ENCODE data around the gene GGT1. TPM values are rescaled to one million over a fixed set of nuclear protein-coding genes. Genes with fewer than 3 reads are reported as not detected.
"Not testable (repeated sequence)": the region's sequence is repeated elsewhere in the genome, so short reads cannot be mapped to it uniquely, and the experiment has no call there.

The GGT1 gene
- polyA plus RNA-seq (2014; cell fraction: cytosol; rRNA removed) = 22.2 and 30.3 TPM in 2 replicates
- polyA plus RNA-seq (2014; cell fraction: nucleus; rRNA removed) = 63.3 and 66.5 TPM in 2 replicates

DNA sequence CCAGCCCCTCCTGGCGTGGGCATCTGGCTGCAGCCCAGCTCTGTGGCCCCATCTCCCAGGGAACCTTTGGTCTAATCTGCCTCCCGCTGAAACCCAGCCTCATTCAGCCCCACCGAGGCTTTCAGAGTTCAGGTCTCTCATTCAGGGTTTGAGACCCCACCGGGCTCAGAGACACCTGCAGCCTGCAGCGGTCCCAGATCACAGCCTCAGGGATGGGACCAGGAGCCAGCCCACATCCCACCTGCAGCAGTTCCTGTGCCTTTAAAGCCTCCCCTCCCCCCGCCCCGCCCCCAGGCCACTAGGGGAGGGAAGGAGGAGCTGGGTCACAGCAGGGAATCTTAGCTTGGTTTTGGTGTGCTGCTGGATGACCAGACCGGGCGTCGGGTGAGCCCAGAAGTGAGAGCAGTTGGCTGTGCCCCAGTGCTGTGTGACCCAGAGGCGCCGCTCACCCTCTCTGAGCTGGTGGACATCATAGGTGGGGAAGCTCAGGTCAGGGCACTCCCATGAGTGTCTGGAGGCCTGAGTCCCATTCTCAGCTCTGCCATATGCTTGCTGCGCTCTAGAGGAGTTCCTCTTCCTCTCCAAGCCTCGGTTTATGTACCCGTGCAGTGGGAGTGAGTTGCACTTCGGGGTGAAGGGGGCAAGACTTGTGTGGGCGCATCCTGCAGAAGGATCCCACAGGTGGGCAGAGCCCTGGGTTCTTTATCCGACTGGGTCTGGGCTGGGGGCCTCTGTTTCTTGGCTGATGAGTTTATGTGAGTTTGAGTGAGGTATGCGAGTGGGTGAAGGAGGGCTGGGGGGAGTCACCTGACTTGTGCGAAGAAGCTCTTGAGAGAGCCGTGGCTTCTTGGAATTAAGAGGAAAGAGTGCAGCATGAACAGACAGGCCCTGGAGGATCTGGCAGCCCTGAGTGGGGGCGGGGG, at the start of gene GGT1:
Gene GGT1 (plus strand): TSS at position 347 of the 923 bp plus-strand sequence. CDS start 7,889 bp downstream, outside the sequence.
- not testable (repeated sequence) for DNase-seq (ENCODE audit: low spot score)

DNA sequence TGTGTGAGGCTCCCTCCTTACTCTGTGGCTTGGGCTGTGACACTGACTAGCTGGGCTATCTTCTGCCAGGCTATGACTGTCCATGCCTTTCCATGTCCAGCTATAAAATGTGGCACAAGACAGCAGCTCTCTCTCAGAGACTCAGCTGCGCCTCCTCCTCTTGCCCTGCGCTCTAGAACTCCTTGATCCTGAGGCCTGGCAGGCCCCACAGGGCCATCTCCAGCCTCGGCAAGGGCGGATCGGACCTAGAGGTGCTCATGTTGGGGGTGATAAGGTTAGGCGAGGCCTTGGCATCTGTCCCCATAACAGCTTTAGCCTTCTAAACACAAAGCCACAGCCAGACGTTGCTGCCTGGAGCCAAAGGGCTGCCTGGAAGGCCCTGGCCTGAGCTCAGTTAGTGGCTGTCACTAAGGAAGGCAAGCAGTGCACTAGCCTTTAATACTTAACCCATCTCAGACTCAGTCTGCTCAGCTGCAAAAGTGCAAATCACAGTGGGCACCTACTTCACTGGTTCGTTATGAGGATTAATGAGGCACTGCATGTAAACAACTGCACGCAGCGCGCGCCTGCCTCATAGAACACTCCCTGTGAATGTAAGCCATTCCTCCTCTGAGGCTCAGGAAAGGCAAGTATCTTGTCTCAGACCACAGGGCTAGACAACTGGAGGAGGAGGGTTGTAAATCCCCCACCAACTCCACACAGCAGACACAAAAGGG, 49.2 kb upstream of the GGT1 start:
- no peak for DNase-seq (ENCODE audit: low spot score)

DNA sequence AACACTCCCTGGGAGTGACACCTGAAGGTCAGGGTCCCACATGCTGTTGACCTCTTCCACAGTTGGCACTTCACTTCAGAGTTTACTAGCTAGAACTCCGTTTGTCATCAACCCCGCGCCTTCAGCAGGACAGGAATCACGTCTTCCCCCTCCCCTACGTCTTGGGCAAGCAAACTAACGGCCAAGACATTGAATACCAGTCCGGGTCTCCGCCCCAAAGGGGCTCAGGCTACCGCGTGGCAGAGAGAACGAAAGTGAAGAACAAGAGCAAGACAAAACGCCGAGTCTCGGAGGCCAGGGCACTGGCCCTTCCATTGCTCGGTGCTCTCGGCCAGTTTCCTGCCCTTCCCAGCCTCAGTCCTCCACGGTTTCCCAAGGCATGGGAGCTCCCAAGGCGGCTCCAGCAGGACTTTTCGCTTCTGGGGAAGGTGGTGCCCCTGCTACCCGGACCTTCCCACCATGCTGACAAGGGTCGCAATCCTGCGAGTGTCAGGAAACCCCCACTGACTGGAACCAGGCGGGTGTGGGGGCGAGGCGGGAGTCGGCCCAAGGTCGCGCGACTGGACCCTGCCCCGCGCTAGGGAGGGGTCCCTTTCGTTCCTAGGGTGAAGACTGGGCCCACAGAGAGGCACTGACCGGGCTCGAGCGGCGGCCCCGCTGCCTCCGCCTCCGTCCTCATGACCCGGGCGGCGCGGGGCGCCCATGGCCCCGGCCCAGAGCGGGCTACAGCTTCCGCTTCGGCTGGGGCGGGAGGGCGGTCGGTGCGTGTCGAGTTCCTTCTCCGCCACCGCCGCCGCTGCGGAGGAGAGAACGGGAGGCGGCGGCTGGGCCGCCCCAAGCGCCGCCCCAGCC, 48.5 kb upstream of the GGT1 start, which contains the start of gene GUCD1:
Gene GUCD1 (minus strand): TSS at position 826 of the 852 bp plus-strand sequence. CDS start 147 bp downstream, at position 679.
- peak; percentile 24 for DNase-seq (ENCODE audit: low spot score)

DNA sequence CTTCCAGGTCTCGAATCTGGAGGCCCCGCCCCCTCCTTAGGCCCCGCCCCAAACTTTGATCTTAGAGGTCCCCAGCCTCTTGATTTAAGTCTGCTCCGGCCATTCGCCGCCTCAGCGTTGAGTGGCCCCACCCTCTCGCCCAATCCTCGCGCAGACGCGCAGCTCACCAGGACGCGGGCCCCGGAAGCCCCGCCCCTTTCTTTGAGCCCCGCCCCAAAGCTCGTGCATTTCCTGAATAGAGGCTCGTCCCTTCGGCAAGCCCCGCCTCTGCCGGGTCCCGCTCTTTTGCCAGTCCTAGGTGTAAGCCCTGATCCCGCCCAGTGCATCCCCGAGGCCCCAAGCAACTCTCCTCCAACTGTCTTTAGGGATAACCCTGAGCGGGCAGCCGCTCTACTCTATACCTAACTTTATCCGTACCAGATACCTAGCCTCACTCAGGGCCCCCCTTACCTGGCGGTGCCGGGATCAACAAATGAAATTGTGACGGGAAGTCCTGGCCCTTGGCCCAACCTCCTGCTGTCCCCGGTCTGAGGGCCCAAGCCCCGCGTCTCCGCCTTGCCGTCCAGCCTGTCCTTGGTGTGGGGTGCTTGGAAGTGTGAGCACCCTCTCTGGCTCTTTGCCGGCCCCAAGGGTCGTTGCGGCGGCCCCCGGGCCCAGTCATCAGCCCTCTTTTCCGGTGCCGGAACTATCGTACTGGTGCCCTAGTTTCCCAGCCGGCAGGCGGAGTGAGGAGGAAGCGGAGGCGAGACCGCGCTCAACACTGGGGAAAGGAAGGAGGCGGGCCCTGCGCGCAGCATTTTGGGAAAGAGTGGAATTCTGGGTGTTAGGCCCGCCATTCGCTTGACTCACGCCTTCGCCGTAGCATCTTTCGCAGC, 47.6 kb upstream of the GGT1 start, which contains the start of gene SNRPD3:
Gene SNRPD3 (plus strand): TSS at position 835 of the 875 bp plus-strand sequence. CDS start 1,676 bp downstream, outside the sequence.
- peak; percentile 98 for DNase-seq (ENCODE audit: low spot score)

DNA sequence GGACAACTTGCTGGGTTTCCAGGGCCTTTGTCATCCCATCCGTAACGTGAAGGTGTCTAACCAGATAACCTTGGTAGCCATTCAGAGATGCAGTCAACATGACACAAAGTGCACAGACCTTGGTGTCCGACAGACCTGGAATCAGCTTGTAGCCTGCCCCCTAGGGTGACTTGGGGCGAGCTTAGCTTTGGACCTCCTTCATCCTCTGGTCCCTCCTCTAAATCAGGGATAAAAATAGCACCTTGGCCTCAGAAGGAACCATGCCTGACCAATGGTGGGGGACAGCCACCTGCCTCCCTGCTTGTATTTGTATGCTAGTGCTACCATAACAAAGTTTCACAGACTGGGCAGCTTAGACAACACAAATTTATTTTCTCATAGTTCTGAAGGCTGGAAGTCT, 43.5 kb upstream of the GGT1 start:
- no peak for DNase-seq (ENCODE audit: low spot score)

DNA sequence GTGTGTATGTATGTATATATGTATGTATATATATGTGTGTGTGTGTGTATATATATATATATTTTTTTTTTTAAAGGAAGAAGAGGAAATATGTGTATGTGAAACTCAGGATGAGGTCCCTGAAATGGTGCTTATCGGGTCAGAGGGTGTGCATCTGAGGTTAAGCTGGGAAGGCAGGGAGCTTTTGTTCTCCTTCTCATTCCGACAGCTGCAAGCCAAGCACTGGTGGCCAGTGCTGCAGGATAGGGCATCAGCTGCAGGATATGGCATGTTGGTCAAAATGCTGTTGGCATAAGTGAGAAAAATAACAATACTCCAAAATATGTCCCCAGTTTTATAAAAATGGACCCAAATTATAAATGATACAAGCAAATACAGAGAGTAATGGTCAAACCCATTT, 39.7 kb upstream of the GGT1 start:
- DNase-seq (ENCODE audit: low spot score) = no peak

DNA sequence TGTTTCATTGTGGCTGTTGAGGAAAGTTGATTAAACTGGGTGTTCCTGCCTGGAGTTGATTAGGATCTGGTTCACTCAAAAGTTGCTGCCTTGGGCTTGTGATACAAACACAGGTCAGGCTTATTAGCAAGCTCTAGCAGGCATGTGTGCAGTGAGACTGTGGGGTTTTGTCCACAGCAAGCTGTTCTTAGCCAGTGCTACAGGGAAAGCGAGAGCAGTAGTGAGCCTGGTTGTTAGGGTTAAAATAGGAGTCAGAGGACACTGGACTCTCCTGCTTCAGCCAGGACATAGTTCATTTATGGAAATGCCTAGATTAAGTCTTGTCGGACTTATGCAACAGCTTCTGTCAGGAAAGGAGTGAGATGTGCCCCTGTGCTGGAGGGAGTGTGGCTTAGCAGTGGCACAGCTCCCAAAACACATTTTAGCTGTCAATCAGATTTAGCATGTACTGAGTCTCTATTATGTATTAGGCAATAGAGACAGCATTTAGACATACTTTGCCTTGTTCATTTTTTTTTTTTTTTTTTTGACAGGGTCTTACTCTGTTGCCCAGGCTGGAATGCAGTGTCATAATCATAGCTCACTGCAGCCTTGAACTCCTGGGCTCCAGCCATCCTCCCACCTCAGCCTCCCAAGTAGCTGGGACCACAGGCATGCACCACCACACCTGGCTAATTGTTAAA, 38.5 kb upstream of the GGT1 start:
- DNase-seq (ENCODE audit: low spot score) = no peak

DNA sequence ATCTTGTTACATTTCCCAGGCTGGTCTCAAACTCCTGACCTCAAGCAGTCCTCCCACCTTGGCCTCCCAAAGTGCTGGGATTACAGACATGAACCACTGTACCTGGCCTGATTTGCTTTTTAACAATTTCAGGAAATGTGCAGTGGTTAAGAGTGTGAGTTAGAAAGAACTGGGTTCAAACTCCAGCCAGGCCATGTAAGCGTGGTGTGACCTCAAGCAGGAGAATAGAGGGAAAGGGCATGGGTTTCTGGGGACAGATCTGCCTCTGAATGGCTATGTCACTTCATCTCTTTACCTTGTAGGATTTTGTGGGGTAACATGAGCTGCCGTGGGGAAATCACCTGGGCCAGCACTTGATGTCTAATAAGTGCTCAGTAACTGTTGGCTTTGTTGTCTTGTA, 37.9 kb upstream of the GGT1 start:
- no peak for DNase-seq (ENCODE audit: low spot score)

DNA sequence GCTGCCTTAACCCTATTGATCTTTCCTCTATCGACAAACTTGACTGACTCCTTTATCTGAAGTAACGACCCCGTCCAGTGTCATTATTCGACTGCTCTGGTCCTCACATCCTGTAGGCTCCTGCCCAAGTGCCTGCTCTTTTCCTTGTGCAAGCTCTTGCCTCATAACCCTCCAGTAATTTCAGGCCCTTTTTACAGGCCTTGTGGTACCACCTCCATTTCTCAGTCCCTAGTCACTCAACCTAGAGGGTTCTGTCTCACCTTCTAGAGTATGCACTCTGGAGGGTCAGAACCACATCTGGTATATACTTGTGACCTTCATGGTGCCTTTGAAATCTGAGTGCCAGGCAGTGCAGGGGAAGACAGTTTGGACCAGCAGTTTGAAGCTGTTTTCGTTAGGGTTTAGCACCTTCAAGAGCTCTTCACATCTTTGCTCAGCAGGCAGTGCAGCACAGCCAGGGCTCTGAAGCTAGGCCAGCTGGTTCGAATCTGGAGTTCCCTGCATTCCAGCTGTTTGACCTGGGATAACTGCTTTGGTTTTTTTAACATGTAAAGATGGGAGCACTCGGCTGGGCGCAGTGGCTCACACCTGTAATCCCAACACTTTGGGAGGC, 36.0 kb upstream of the GGT1 start:
- no peak for DNase-seq (ENCODE audit: low spot score)

DNA sequence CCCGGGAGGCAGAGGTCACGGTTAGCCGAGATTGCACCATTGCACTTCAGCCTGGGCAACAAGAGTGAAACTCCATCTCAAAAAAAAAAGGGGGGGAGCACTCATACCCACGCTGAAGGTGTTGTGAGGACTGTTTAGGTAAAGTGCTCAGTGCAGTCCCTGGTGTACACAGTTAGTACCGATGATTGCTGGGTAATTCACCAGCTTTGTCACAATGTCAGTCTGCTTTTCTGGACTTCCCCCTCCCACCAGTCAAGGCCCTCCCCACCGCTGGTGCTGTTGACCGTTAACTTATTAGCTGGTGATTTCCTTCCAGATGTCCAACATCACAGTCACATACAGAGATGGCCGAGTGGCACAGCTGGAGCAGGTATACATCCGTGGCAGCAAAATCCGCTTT, 35.3 kb upstream of the GGT1 start:
- no peak for DNase-seq (ENCODE audit: low spot score)

DNA sequence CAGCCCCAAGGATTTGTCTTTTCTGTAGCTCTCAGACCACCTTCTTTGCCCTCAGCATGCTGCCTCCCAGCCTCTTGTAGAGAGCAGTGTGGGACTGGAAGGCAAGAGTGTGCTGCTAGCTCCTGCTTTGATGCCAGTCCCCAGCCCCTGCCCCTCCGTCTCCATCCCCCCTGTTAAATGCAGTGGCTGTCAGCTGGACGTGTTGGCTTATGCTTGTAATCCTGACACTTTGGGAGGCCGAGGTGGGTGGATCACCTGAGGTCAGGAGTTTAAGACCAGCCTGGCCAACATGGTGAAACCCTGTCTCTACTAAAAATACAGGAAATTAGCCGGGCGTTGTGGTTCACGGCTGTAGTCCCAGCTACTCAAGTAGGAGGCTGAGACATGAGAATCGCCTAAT, 31.7 kb upstream of the GGT1 start:
- DNase-seq (ENCODE audit: low spot score) = no peak

DNA sequence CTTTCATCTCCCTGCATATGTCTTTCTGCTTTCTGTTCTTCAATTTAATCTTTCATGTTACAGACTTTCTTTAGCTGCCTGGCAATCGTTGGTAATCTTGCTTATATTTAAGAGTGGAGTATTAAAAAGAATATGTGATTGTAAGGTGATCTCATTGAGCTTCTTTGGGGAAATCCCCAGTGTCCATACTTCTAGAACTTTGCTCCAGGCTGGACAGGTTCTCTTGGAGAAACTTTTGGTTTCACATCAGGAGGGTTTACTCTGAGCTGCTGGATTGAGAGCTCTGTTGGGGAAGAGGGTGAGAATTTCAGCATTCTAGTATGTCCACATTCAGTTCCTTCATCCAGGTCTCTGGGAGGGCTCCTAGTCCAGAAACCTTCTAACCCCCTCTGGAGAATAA, 26.2 kb upstream of the GGT1 start:
- no peak for DNase-seq (ENCODE audit: low spot score)

DNA sequence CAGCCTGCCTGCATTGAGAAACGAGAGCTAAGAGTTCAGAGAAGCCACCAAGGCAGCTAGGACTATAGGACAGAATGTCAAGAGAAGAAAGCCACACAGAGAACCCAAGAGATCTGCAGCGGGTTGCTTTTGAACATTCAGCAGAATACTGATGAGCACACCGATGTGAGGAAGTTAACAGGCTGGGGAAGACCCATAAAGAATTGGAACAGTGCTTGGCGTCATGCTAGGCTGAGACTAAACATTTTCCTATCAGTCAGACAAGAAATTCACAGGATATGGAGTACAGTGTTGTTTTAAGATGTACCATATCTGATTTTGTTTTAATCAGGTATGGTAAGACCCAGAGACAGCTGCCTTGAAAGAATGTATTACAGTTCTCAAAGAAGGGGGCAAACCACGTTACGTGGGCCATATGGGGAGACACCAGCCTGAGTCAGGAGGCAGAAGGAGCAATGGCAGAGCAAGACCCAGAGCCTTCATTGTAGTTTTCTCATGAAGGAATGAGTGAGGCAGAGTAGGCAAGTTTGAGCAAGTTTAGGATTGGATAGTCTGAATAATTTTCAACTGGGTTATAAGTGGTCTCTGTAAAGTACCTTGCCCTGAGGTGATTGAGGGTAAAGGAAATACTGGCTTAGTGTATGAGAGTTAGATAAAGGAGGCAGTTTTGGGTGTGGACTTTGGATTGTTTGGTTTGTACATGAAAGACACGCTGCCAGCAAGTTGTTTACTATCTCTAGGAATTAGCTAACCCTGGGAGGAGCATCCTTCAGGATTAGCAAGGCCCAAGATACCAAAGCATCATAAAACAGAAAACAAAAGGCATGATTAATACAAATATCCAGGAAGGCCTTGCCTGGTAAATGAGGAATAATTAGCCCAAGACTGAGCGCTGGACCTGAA, 24.4 kb upstream of the GGT1 start:
- no peak for DNase-seq (ENCODE audit: low spot score)

DNA sequence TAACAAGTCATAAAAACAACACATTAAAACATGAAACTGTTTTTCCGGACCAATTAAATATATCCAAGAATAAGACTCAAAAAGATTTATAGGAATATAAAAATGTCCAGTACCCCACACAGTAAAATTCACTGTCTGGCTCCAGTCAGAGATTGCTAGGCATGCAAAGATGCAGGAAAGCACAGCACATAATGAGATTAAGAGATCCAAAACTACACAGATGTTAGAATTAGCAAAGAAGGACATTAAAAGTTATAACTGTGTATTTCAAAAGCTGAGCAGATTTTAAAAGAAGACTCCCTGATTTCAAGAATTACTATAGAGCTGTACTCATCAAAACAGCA, 23.8 kb upstream of the GGT1 start:
- no peak for DNase-seq (ENCODE audit: low spot score)

DNA sequence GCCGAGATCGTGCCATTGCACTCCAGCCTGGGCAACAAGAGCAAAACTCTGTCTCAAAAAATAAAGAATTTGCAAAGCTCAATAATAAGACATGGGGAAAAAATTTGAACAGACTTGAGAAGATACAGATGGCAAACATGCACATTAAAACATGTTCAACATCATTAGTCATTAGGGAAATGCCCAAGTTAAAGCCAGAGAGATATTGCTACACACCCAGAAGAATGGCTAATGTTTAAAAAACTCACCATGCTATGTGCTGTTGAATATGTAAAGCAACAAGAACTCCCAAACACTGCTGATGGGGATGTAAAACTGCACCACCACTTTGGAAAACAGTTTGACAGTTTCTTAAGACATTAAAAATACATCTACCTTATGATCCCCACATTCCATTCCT, 22.7 kb upstream of the GGT1 start:
- DNase-seq (ENCODE audit: low spot score) = no peak

DNA sequence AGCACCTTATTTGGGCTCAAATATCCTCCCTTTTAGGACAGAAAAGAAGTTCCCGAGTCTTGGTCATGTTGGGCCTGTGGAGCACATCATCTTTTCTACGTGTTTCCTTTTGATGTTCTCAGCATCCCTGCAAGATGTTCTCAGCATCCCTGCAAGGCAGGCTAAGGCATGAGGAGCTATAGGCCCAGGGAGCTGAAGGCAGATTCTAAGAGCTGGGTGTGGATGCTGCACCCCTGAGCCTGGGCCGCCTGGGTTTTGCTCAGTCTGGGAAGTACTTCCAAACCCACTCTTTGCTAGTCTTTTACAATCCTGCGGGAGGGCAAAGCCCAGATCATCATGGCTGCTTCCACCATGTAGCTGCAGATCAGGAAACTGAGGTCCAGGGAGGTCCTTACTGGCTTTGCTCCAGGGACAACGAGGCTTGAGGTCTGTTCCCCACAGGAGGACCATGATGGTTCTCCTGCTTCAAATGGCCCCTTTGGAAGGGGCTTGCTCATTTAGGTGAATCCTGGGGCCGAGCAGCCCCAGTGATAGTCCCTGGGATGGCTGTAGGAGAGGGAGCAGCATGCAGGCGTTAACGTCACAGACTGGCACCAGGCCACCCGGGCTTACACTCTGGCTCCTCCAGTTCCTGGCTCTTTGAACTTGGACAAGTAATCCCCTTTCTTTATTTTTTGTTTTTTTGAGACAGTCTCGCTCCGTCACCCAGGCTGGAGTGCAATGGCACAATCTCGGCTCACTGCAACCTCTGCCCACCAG, 20.8 kb upstream of the GGT1 start:
- DNase-seq (ENCODE audit: low spot score) = no peak
